ENCODE results near the gene MAT2B.

DNA sequence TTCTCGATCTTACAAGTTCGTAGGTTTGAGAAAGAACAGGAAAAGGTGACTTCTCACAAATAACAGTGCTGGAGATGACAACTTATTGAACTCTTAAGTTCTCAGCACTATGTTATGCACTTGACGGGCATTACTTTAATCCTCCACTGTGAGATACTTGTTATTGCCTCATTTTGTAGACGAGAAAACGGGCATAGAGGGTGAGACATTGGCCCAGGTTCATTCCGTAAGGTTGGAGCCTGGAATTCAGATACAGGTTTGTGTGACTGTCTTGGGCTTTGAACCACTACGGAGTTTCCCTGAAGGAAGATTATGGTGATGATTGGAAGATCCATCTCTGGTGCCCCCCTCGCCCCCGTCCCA, 657 bp downstream of the MAT2B start:
- TF ChIP-seq CTCF (IDR thresholded peaks at IDR 0.05; ENCODE audit: low read length) (no peak), EZH2 (optimal IDR thresholded peaks at IDR 0.05; ENCODE audit: low read depth, low read length) (no peak), EZH2phosphoT487 (IDR thresholded peaks at IDR 0.05; ENCODE audit: low read length) (no peak)

All from MM.1S (cell line).